H1 (cell line): ENCODE results near the gene PLEKHG5.

Experiments
- ATF2 ChIP-seq: IDR thresholded peaks from 2 replicates; pipeline ENCODE4 v1.6.1; 2012; ENCODE audit warnings: low read length, inconsistent platforms
- CEBPB ChIP-seq: IDR thresholded peaks from 2 replicates; pipeline ENCODE4 v1.6.1; 2012; ENCODE audit warnings: low read depth, low read length
- CTBP2 ChIP-seq: IDR thresholded peaks from 2 replicates; pipeline ENCODE4 v1.7.0; 2011; ENCODE audit warnings: borderline replicate concordance, mild to moderate bottlenecking, moderate library complexity, mixed read lengths, low read length; ENCODE audit not compliant: insufficient read depth, insufficient read length
- CTCF ChIP-seq, 3 experiments: IDR thresholded peaks; 1 replicate in 2 of 3; 2 replicates in 1 of 3; pipeline versions ENCODE4 v1.5.1 to v1.6.1; 2011; ENCODE audit warnings: low read length in 3 of 3, mild to moderate bottlenecking in 3 of 3, inconsistent platforms in 2 of 3, low read depth in 1 of 3, moderate library complexity in 1 of 3; ENCODE audit not compliant: insufficient read depth in 1 of 3; ENCODE audit errors: control extremely low read depth in 1 of 3
- EP300 ChIP-seq, 2 experiments: IDR thresholded peaks; 1 replicate in 1 of 2; 2 replicates in 1 of 2; pipeline ENCODE4 v1.6.1; 2011 to 2012; ENCODE audit warnings: low read depth in 2 of 2, low read length in 2 of 2, mild to moderate bottlenecking in 2 of 2, borderline replicate concordance in 1 of 2, inconsistent platforms in 1 of 2, moderate library complexity in 1 of 2
- EZH2 ChIP-seq: fragments of 200-600 bp; sonication (generic); IDR thresholded peaks from 2 replicates; pipeline ENCODE4 v1.7.1; 2012; ENCODE audit warnings: low read depth, mild to moderate bottlenecking, moderate library complexity, low read length, inconsistent platforms; ENCODE audit not compliant: severe bottlenecking
- POLR2A ChIP-seq, 2 experiments: IDR thresholded peaks; 1 replicate in 1 of 2; 2 replicates in 1 of 2; pipeline ENCODE4 v1.6.1; 2011; ENCODE audit warnings: low read depth in 2 of 2, low read length in 2 of 2, mild to moderate bottlenecking in 2 of 2; ENCODE audit errors: control extremely low read depth in 1 of 2
- SIRT6 ChIP-seq: IDR thresholded peaks from one replicate; pipeline ENCODE4 v1.7.1; 2012; ENCODE audit warnings: low read length, inconsistent platforms

GRCh38 chr1:6531996-6532395 lies 40.5 kb upstream of the PLEKHG5 start:
- no peak for TF ChIP-seq POLR2A (IDR thresholded peaks at IDR 0.05; ENCODE audit: control extremely low read depth in 1 of 2, low read depth in 2 of 2, low read length in 2 of 2)
- TF ChIP-seq ATF2, result no peak
- TF ChIP-seq CEBPB, result no peak
- no peak for TF ChIP-seq EP300 (IDR thresholded peaks at IDR 0.05; ENCODE audit: borderline replicate concordance in 1 of 2, low read depth in 2 of 2, low read length in 2 of 2)
- no peak for TF ChIP-seq CTBP2
- TF ChIP-seq EZH2, result no peak
- TF ChIP-seq SIRT6, result no peak
- no peak for TF ChIP-seq CTCF (IDR thresholded peaks at IDR 0.05; ENCODE audit: control extremely low read depth in 1 of 3, insufficient read depth in 1 of 3, low read depth in 1 of 3, low read length in 3 of 3)
